Measurements from ENCODE around the gene FHDC1.

DNA sequence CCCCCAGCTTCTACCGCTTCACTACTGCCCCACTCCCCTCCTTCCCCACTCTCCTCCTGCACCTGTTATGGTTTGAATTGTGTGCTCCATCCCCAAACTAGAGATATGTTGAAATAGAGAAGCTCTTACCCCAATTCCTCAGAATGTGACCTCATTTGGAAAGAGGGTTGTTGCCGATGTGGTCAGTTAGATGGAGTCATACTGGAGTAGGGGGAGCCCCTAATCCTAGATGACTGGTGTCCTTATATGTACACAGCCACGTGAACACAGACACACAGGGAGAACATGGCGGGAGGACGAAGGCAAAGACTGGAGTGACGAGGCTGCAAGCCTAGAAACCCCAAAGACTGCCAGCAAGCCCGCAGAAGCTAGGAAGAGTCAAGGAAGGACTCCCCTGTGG lies 84.3 kb downstream of the FHDC1 start:
- no peak for TF ChIP-seq EZH2 (IDR thresholded peaks at IDR 0.05)
- no peak for TF ChIP-seq POLR2AphosphoS5 (IDR thresholded peaks at IDR 0.05; ENCODE audit: borderline replicate concordance, low read depth, low read length)
- no peak for TF ChIP-seq FOXP2 (optimal IDR thresholded peaks at IDR 0.05; ENCODE audit: control extremely low read depth, extremely low read length, insufficient read depth)

Measured in SK-N-MC (cell line).